Activated CD4-positive, alpha-beta T cell treated with anti-CD3 and anti-CD28 coated beads, Interleukin-2, amount 10 ng/mL, durations not matched to agents 24 days and 14 days (primary cell): Measurements from ENCODE around the gene CRKL. TPM values are rescaled to one million over a fixed set of nuclear protein-coding genes. Genes with fewer than 3 reads are reported as not detected.

Experiments
- DNase-seq: peaks from one replicate; pipeline ENCODE4 v3.0.0; 2022
- H3K27ac Mint-ChIP-seq: one replicate; pipeline ENCODE4 v1.8.0; 2022; ENCODE audit warnings: mild to moderate bottlenecking, mixed read lengths
- H3K27me3 Mint-ChIP-seq: one replicate; pipeline ENCODE4 v1.8.0; 2022; ENCODE audit warnings: mixed read lengths
- H3K36me3 Mint-ChIP-seq: one replicate; pipeline ENCODE4 v1.8.0; 2022; ENCODE audit warnings: low read depth, mild to moderate bottlenecking, mixed read lengths
- H3K4me1 Mint-ChIP-seq: one replicate; pipeline ENCODE4 v1.8.0; 2021; ENCODE audit warnings: mixed read lengths
- H3K4me3 Mint-ChIP-seq: one replicate; pipeline ENCODE4 v1.8.0; 2022; ENCODE audit warnings: mild to moderate bottlenecking, moderate library complexity, mixed read lengths
- H3K9me3 Mint-ChIP-seq: one replicate; pipeline ENCODE4 v1.8.0; 2021; ENCODE audit warnings: mixed read lengths
- intact Hi-C: fragments of 100-400 bp; cut with micrococcal nuclease; formaldehyde crosslinking; loops from one replicate; pipeline ENCODE4 v1.15.1; 2023
- total RNA-seq: library from RNA; stranded (reverse); gene quantifications from 2 replicates; pipeline ENCODE4 v1.2.3, GENCODE V29; 2022

Gene CRKL
- total RNA-seq, 1 donor from 2014 or later, result 82.4 TPM

DNA sequence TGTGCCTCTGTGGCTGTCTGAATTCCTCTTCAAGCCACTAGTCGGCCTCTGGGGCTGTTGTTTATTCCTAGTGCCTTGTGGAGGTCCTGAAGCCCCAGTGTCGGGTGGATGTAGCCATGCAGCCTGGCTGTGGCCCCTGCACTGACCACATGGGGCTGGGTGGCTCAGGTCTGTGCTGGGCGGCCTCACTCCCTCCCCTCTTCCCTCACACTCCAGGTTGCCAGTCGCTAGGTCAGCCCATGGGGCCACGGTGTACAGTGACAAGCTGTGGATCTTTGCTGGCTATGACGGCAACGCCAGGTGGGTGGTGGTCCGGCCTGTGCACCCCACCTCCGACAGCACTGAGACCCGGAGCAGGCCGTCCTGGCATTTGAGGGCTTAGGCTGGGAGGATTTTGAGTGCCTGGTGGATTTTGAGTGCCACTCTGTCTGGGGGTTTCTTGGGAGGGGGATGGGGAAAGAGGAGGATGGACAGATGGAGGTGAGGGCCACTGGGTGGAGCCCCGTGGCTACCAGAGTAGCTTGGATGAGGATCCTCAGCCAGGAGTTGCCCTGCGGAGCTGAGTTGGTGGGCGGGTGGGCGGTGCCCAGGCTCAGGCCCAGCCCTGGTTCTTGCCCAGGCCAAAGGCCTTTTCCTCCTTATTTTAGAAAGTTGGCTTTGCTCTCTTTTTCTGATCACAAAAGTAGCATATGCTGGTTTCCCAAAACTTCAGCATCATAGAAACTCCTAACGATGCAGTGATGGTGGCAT lies 71.5 kb downstream of the CRKL start:
- Mint-ChIP-seq H3K27me3 (no peaks in the 10 kb centered on the region), H3K4me3 (no peak overlapping the region), H3K27ac (no peak overlapping the region), H3K36me3 (peaks cover 36% of the 10 kb centered on the region), H3K4me1 (peaks cover 9% of the 10 kb centered on the region), H3K9me3 (no peaks in the 10 kb centered on the region)
- no peak for DNase-seq
- intact Hi-C loops, result no loop called here

- no peaks in the 10 kb centered on the region for H3K9me3 Mint-ChIP-seq
- H3K4me1 Mint-ChIP-seq, result peaks cover 4% of the 10 kb centered on the region
- no peaks in the 10 kb centered on the region for H3K27me3 Mint-ChIP-seq
- intact Hi-C loops, result no loop called here
- no peak for DNase-seq
- no peak overlapping the region for H3K27ac Mint-ChIP-seq
- H3K4me3 Mint-ChIP-seq, result no peak overlapping the region
- H3K36me3 Mint-ChIP-seq, result peaks cover 31% of the 10 kb centered on the region
Observed at GRCh38 chr22:20989323-20990138, 72.3 kb downstream of the CRKL start.

DNA sequence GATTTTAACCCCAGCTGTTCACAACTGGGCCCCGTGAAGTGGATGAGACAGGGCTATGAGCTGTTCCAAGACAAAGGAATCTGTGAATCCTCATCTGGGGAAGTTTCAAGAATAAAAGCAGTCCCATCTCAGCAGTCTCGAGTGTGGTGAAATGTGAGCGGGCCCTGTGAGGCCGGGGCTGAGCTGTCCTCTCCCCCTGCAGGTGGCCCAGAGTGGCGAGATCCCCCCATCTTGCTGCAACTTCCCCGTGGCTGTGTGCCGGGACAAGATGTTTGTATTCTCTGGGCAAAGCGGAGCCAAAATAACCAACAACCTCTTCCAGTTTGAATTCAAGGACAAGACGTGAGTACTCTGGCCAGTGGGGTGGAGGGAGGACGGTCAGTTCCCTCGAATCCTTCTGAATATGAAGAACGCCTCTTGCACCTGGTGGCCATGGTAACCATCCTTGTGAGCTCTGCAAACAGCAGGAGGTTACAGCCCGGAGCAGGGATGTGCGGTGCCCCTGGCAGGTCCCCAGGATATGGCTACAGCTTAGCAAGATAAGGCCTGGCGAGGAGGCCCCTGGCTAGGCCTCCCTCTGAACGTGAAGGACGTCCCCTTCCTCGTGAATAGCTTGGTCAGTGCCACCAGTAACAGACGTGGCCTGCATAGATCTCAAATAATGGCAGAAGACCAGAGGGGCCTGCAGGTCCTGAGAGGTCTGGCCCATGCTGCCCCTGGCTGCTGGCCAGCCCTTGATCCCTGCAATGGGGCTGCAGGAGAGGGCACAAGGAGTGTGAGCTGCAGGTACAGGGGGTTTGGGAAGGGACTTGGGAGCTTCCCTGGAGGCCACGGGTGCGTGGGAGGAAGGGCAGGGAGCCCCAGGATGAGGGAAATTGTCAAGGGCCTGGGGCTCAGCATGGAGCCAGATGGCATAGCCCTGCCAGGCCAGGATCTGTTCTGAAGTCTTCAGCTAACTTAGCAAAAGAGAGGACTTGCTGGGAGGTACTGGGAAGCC lies 73.3 kb downstream of the CRKL start:
- H3K36me3 Mint-ChIP-seq, result peaks cover 33% of the 10 kb centered on the region
- peaks cover 4% of the 10 kb centered on the region for H3K4me1 Mint-ChIP-seq
- DNase-seq, result no peak
- no peak overlapping the region for H3K27ac Mint-ChIP-seq
- H3K4me3 Mint-ChIP-seq, result no peak overlapping the region
- no peaks in the 10 kb centered on the region for H3K9me3 Mint-ChIP-seq
- no peaks in the 10 kb centered on the region for H3K27me3 Mint-ChIP-seq
- intact Hi-C loops, result no loop called here

DNA sequence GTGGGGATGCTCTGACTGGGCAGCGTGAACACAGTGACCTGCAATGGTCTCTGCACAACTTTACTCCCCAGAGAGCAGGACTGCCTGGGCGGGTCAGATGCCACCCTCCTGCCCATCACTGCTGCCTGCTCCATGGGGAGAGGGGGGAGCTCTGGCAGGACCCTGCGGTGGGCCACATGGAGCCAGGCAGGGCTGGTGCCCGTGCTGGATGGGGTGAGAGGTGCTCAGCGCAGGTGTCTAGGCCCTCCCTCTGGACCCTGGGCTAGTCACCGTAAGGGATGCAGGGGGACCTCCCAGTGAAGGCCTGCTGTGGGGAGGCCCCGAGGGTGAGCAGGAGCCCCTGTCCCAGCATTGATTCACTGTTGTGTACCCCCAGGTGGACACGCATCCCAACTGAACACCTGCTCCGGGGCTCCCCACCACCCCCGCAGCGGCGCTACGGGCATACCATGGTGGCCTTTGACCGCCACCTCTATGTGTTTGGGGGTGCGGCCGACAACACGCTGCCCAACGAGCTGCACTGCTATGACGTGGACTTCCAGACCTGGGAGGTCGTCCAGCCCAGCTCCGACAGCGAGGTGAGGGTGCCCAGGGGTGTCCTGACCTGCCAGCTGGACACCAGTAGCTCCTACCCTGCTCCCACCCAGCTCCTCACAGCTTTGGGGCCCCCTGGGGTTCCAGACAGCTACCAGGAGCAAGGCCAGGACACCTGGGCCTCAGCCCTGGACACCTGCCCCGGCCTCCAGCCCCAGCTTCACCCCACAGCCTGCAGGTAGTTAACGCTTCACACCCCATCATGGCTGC lies 74.2 kb downstream of the CRKL start:
- no peak overlapping the region for H3K4me3 Mint-ChIP-seq
- intact Hi-C loops, result no loop called here

DNA sequence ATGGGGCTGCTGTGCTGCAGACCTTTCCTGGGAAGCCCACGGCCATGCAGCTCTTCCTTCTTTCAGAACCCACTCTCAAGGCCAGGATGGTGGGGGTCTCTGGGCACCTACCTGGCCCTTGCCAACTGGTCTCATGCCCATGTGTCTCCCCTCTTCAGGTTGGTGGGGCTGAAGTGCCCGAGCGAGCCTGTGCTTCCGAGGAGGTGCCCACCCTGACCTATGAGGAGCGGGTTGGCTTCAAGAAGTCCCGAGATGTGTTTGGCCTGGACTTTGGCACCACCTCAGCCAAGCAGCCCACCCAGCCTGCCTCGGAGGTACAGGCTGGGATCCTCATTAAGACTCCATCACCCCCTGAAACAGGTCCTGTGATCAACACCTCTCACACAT lies 74.8 kb downstream of the CRKL start:
- H3K36me3 Mint-ChIP-seq, result peaks cover 21% of the 10 kb centered on the region
- H3K4me3 Mint-ChIP-seq, result no peak overlapping the region
- no peaks in the 10 kb centered on the region for H3K9me3 Mint-ChIP-seq
- no peaks in the 10 kb centered on the region for H3K27me3 Mint-ChIP-seq
- H3K27ac Mint-ChIP-seq, result no peak overlapping the region
- no peak for DNase-seq
- peaks cover 2% of the 10 kb centered on the region for H3K4me1 Mint-ChIP-seq
- intact Hi-C loops, result no loop called here

More for the DNA sequence above, 74.2 kb downstream of the CRKL start:
- no peak overlapping the region for H3K27ac Mint-ChIP-seq
- peaks cover 24% of the 10 kb centered on the region for H3K36me3 Mint-ChIP-seq
- H3K27me3 Mint-ChIP-seq, result no peaks in the 10 kb centered on the region
- DNase-seq, result no peak
- H3K4me1 Mint-ChIP-seq, result peaks cover 2% of the 10 kb centered on the region
- no peaks in the 10 kb centered on the region for H3K9me3 Mint-ChIP-seq

DNA sequence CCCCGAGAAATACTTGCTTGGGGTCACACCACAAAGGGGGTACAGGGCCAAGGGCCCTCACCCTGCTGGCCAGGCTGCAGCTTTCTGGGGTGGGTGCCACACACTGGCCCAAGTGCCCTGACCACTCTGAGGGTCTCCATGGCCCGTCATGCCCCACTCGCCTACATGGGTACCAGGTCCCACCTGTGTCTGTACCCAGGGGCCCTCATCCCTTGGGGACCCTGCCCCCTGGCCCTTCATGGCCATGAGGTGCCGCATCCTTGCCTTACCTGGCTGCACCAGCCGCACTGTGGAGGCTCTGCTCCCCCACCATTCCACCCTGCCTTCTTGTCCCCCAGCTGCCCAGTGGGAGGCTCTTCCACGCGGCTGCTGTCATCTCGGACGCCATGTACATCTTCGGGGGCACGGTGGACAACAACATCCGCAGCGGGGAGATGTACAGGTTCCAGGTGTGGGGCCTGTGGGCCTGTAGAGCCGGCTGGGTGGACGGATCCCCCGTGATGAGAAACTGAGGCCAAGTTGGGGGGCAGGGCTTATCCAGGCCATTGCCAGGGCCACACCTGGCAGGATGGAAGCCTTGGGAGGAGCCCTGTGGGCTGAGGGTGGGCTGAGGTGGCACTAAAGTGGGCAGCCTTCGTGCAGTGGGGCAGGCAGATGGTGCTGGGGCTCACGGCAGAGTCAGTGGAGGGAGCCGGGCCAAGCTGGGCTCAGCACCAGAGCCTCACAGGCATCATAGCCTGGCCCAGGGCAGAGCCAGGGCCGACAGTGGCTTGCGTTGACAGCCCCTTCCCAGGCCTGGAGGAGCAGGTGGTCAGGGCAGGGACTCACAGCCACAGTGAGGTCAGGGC lies 75.5 kb downstream of the CRKL start:
- Mint-ChIP-seq H3K4me1 (peaks cover 2% of the 10 kb centered on the region), H3K36me3 (peaks cover 18% of the 10 kb centered on the region), H3K9me3 (no peaks in the 10 kb centered on the region), H3K27ac (no peak overlapping the region), H3K27me3 (no peaks in the 10 kb centered on the region), H3K4me3 (no peak overlapping the region)
- DNase-seq, result no peak
- intact Hi-C loops, result no loop called here

DNA sequence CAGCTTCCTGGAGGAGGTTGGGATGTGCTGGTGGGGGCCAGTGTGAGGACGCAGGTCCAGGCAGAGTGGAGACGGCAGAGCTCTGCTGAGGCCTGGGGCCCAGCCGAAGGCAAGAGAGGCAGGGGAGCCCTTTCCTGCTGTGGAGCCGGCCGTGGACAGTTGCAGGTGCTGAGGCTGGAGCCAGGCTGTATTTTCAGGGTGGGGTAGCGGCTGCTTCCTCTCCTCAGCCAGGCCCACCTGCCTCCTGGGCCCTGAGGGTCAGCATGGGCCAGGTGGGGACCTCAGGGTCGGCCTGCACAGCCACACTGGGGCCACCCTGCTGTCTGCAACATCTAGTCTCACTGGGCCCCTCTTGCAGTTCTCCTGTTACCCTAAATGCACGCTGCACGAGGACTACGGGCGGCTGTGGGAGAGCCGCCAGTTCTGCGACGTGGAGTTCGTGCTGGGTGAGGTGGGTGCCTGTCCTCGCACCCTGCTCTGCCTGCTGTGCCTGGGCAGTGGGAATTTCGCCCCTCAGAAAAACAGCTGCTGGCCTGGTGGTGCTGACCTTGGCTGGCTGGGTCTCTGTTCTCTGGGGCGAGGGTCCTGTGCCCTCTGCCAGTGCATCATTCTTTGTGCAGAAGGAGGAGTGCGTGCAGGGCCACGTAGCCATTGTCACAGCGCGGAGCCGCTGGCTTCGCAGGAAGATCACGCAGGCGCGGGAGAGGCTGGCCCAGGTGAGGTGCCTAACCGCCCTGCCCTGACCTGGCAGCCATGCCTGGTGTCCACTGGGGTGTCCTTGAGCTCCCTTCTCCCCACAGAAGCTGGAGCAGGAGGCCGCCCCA lies 76.3 kb downstream of the CRKL start:
- H3K4me1 Mint-ChIP-seq, result peaks cover 2% of the 10 kb centered on the region
- peaks cover 14% of the 10 kb centered on the region for H3K36me3 Mint-ChIP-seq
- no peak for DNase-seq
- no peak overlapping the region for H3K27ac Mint-ChIP-seq
- intact Hi-C loops, result no loop called here
- no peak overlapping the region for H3K4me3 Mint-ChIP-seq
- no peaks in the 10 kb centered on the region for H3K9me3 Mint-ChIP-seq
- no peaks in the 10 kb centered on the region for H3K27me3 Mint-ChIP-seq

GRCh38 chr22:20994128-20994901 lies 77.1 kb downstream of the CRKL start:
- H3K36me3 Mint-ChIP-seq, result peaks cover 18% of the 10 kb centered on the region
- intact Hi-C loops, result no loop called here
- H3K4me1 Mint-ChIP-seq, result peaks cover 2% of the 10 kb centered on the region
- no peak overlapping the region for H3K27ac Mint-ChIP-seq
- DNase-seq, result no peak
- H3K4me3 Mint-ChIP-seq, result no peak overlapping the region
- no peaks in the 10 kb centered on the region for H3K27me3 Mint-ChIP-seq
- no peaks in the 10 kb centered on the region for H3K9me3 Mint-ChIP-seq

DNA sequence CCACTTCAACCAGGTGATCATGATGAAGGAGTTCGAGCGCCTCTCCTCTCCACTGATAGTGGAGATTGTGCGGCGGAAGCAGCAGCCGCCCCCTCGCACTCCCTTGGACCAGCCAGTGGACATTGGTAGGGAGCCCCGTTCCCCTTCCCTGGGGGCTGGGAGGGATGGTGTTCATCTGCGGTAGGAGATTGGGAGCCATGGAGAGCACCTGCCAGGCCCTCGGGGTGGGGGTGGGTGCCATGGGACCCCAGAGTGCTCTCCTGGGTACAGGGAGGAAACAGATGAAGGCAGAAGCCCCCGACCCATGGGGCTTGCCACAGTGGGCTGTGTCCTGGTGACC lies 77.7 kb downstream of the CRKL start:
- no peak overlapping the region for H3K27ac Mint-ChIP-seq
- H3K4me3 Mint-ChIP-seq, result no peak overlapping the region
- no peak for DNase-seq
- peaks cover 18% of the 10 kb centered on the region for H3K36me3 Mint-ChIP-seq
- no peaks in the 10 kb centered on the region for H3K9me3 Mint-ChIP-seq
- H3K4me1 Mint-ChIP-seq, result no peaks in the 10 kb centered on the region
- intact Hi-C loops, result no loop called here
- no peaks in the 10 kb centered on the region for H3K27me3 Mint-ChIP-seq

DNA sequence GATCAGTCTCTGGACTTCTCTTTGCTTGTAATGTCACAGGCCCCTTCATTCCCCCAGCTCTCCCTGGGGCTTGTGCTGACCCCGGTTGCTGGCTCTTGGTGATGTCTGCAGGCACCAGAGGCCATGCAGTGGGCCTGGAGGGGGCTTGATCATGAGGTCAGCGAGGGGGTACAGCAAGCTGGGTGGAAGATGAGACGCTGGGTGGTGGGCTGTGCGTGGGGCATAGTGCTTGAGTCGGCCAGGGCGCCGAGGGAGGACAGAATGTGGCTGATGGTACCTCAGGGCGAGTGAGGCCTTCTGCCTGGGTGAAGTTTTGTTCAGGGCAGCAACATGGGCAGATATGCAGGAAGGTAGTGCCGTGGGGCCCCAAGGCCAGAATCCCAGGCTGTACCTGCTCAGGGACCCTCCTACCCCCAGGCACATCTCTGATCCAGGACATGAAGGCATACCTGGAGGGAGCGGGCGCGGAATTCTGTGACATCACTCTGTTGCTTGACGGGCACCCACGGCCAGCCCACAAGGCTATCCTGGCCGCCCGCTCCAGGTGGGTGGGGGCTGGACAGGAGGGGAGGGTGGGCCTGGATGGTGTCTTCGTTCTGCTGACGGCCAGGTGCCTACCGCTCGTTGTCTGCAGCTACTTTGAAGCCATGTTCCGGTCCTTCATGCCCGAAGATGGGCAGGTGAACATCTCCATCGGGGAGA lies 78.3 kb downstream of the CRKL start:
- intact Hi-C loops, result no loop called here
- H3K9me3 Mint-ChIP-seq, result no peaks in the 10 kb centered on the region
- H3K4me1 Mint-ChIP-seq, result peaks cover 2% of the 10 kb centered on the region
- H3K4me3 Mint-ChIP-seq, result no peak overlapping the region
- no peaks in the 10 kb centered on the region for H3K27me3 Mint-ChIP-seq
- DNase-seq, result no peak
- H3K27ac Mint-ChIP-seq, result no peak overlapping the region
- peaks cover 19% of the 10 kb centered on the region for H3K36me3 Mint-ChIP-seq

GRCh38 chr22:20996031-20996410 lies 78.8 kb downstream of the CRKL start:
- Mint-ChIP-seq H3K9me3 (no peaks in the 10 kb centered on the region), H3K27me3 (no peaks in the 10 kb centered on the region), H3K36me3 (peaks cover 19% of the 10 kb centered on the region), H3K27ac (no peak overlapping the region), H3K4me3 (no peak overlapping the region), H3K4me1 (peaks cover 2% of the 10 kb centered on the region)
- no peak for DNase-seq
- intact Hi-C loops, result no loop called here
